Measurements from ENCODE around the gene ZFYVE26. TPM values are rescaled to one million over a fixed set of nuclear protein-coding genes. Genes with fewer than 3 reads are reported as not detected.

ZFYVE26 gene
- polyA plus RNA-seq: 10 to 100 TPM in 1 of 4 donors, 1 to 10 TPM in 3; 3.2 to 24.1 (median 4.7) TPM
- long read RNA-seq, donor 1: 0 reads
- long read RNA-seq, donor 2: 0 reads
- long read RNA-seq, donor 3, partial matches to known transcripts: 5 of 6 reads
- long read RNA-seq, donor 3, other reads (novel, unspliced or antisense): 0 of 6 reads
- long read RNA-seq, donor 4: 0 reads
- long read RNA-seq, donor 5: 0 reads
- long read RNA-seq, donor 6: 0 reads
- long read RNA-seq, donor 7: 0 reads
- long read RNA-seq, donor 8: 0 reads
- long read RNA-seq, donor 9: 0 reads
- long read RNA-seq, donor 10: 0 reads

DNA sequence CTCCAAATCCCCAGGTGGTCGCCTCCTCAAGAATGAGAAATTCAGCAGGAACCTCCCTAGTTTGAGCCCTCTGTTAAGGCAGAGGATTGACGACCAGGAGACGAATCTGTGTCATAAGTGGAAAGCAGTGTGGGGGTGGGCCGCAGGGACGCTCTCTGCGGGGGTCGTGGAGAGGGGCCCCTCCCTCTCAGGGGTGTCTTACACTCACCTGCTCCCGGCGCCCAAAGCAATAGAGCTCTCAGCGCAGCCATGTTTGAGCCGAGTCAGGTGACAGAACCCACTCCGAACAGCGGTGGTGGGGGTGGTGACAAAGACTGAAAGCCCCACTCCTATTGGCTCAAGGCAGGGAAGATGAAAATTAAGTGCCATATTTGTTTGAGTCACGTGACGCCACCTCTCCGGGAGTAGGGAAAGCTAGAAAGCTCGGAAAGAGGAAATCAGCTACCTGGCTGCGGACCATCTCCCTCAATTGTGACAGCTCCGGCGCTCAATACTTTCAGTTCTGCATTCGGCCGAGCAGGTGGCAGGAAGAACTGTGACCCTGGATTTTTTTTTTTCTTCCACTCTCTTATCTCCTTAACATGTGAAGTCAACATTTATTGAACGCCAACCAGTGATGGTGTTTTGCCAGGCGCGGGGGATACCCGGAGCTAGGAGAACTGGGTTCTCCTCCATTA lies at the start of gene ZFYVE26:
ZFYVE26 (minus strand) TSS at position 265 of the 677 bp plus-strand sequence. CDS start 627 bp downstream, outside the sequence.
- H3K4me1 ChIP-seq (ENCODE audit: control insufficient read depth in 3 of 3, insufficient read depth in 2 of 3, low read depth in 1 of 3, low read length in 2 of 3): peaks cover 0 to 28% (median 4%) of the 10 kb centered on the region in 3 donors
- peak within 1 kb of the TSS; percentile 79 to 90 (median 83) for H3K27ac ChIP-seq (ENCODE audit: low read depth in 1 of 3, low read length in 2 of 3)
- DNase-seq: peak; percentile 97 to 99
- H3K9me3 ChIP-seq (ENCODE audit: control insufficient read depth in 2 of 2, insufficient read depth in 1 of 2, low read depth in 1 of 2, low read length in 1 of 2): no peaks in the 10 kb centered on the region
- FAIRE-seq: no peak
- H3K4me3 ChIP-seq (ENCODE audit: low read depth in 1 of 3, low read length in 3 of 3): peak within 1 kb of the TSS; percentile 48 to 82 (median 56)
- WGBS, 3 donors: 0 to 1% (median 0%) methylated on average over 25 to 26 of the region's 26 CpGs
- no peaks in the 10 kb centered on the region for H3K27me3 ChIP-seq (ENCODE audit: control insufficient read depth in 3 of 3, insufficient read depth in 3 of 3, low read length in 3 of 3)
- peaks cover 0 to 2% (median 0%) of the 10 kb centered on the region in 3 donors for H3K36me3 ChIP-seq (ENCODE audit: control insufficient read depth in 3 of 3, insufficient read depth in 2 of 3, low read depth in 1 of 3, low read length in 3 of 3)

DNA sequence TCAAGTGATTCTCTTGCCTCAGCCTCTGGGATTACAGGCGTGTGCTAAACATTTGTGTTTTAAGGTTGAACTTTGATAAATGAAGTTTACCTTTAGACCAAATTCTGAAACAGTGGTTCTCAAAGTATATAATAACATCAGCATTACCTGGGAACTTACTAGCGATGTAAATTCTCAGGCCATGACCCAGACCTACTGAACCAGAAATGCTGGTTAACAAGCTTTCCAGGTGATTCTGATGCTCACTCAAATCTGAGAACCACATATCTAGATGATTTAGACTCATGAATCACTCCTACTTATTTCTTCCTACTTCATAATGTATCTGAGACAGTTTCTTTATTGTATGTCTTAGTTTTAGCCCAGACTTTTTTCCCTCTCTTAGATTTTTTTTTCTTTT lies 46.8 kb upstream of the ZFYVE26 start:
- WGBS, 3 donors: 91 to 93% (median 93%) methylated on average over 2 of the region's 2 CpGs
- no peak for DNase-seq
- no peaks in the 10 kb centered on the region for H3K4me1 ChIP-seq (ENCODE audit: control insufficient read depth in 3 of 3, insufficient read depth in 2 of 3, low read depth in 1 of 3, low read length in 2 of 3)
- H3K4me3 ChIP-seq (ENCODE audit: low read depth in 1 of 3, low read length in 3 of 3): no peak overlapping the region
- H3K36me3 ChIP-seq (ENCODE audit: control insufficient read depth in 3 of 3, insufficient read depth in 2 of 3, low read depth in 1 of 3, low read length in 3 of 3): no peaks in the 10 kb centered on the region
- no peak overlapping the region for H3K27ac ChIP-seq (ENCODE audit: low read depth in 1 of 3, low read length in 2 of 3)
- FAIRE-seq: no peak
- no peaks in the 10 kb centered on the region for H3K27me3 ChIP-seq (ENCODE audit: control insufficient read depth in 3 of 3, insufficient read depth in 3 of 3, low read length in 3 of 3)
- H3K9me3 ChIP-seq (ENCODE audit: control insufficient read depth in 2 of 2, insufficient read depth in 1 of 2, low read depth in 1 of 2, low read length in 1 of 2): no peaks in the 10 kb centered on the region

DNA sequence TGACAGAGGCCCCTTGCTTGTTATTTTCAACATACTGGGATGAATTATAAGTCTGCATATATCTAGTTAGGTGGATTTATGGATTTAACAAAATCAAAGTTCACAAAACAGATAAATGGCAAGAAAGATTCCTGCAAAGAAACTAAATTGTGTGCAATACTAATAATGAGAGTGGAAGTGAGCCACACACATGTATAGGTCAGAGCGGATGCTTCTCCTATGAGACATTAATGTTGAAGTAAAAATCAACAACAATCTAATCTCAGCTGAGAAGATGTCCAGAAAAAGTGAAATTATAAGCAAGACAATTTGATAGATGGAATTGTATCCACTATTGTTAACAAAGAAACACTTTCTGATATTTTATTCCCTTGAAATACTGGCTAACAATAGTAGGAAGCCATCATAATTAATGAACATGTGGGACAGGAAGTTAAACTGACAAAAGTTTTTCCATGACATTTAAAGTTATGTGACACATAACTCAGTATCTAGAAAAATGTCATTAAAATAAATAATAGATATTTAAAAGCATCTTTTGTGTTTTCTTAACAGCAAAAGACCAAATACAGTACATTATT lies 42.9 kb upstream of the ZFYVE26 start:
- H3K27ac ChIP-seq (ENCODE audit: low read depth in 1 of 3, low read length in 2 of 3): no peak overlapping the region
- WGBS, 3 donors: 86 to 94% (median 88%) methylated on average over 1 of the region's 1 CpG
- H3K27me3 ChIP-seq (ENCODE audit: control insufficient read depth in 3 of 3, insufficient read depth in 3 of 3, low read length in 3 of 3): no peaks in the 10 kb centered on the region
- no peak for DNase-seq
- no peaks in the 10 kb centered on the region for H3K9me3 ChIP-seq (ENCODE audit: control insufficient read depth in 2 of 2, insufficient read depth in 1 of 2, low read depth in 1 of 2, low read length in 1 of 2)
- peaks cover 0 to 6% (median 0%) of the 10 kb centered on the region in 3 donors for H3K36me3 ChIP-seq (ENCODE audit: control insufficient read depth in 3 of 3, insufficient read depth in 2 of 3, low read depth in 1 of 3, low read length in 3 of 3)
- H3K4me3 ChIP-seq (ENCODE audit: low read depth in 1 of 3, low read length in 3 of 3): no peak overlapping the region
- no peak for FAIRE-seq
- no peaks in the 10 kb centered on the region for H3K4me1 ChIP-seq (ENCODE audit: control insufficient read depth in 3 of 3, insufficient read depth in 2 of 3, low read depth in 1 of 3, low read length in 2 of 3)

DNA sequence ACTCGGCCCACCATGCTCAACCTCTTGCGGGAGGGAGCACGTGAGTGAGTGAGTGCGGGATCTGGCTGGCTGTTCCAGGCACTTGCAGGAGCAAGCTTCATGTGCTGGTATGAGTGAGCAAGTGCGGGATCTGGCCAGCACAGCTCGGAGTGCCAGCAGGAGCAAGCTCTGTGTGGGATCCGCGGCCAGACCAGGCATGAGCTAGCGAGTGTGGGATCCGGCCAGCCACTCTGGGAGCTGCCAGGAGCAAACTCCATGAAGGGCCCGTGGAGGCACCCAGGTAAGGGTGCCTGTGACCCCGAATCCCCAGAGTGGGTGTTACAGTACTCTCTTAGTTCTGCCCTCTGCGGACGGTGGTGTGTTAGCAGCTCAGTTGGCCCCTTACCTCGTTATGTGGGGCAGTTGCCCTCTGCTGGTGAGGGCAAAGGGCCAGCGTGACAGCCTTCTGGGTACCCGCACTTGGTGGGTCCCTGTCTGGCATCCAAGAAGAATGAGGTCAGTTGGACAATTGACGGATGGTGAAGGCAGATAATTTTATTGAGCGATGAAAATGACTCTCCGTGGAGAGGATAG lies 41.5 kb upstream of the ZFYVE26 start:
- no peaks in the 10 kb centered on the region for H3K9me3 ChIP-seq (ENCODE audit: control insufficient read depth in 2 of 2, insufficient read depth in 1 of 2, low read depth in 1 of 2, low read length in 1 of 2)
- H3K27ac ChIP-seq (ENCODE audit: low read depth in 1 of 3, low read length in 2 of 3): no peak overlapping the region
- DNase-seq: no peak
- no peaks in the 10 kb centered on the region for H3K27me3 ChIP-seq (ENCODE audit: control insufficient read depth in 3 of 3, insufficient read depth in 3 of 3, low read length in 3 of 3)
- WGBS, 3 donors: 92 to 97% (median 95%) methylated on average over 20 of the region's 20 CpGs
- FAIRE-seq: no peak
- no peak overlapping the region for H3K4me3 ChIP-seq (ENCODE audit: low read depth in 1 of 3, low read length in 3 of 3)
- H3K36me3 ChIP-seq (ENCODE audit: control insufficient read depth in 3 of 3, insufficient read depth in 2 of 3, low read depth in 1 of 3, low read length in 3 of 3): peaks cover 0 to 6% (median 0%) of the 10 kb centered on the region in 3 donors
- H3K4me1 ChIP-seq (ENCODE audit: control insufficient read depth in 3 of 3, insufficient read depth in 2 of 3, low read depth in 1 of 3, low read length in 2 of 3): peaks cover 0 to 2% (median 0%) of the 10 kb centered on the region in 3 donors

DNA sequence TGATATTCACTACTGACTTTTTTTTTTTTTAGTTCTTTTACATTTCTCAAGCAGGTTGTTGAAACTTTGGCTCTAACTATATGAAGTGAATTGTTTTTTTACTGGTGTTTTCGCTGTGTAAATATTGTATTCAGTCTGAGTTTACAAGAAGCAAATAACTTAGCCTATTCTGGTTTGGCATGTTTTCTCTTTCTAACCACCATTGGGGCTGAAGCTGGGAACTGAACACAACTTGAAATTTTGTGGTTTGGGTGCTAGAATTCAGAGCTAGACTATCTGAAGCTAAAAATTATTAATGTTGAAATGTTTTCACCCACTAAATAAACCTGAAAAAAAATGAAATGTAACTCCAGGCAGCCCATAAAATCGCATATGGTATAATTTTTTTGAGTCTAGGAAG lies 40.4 kb upstream of the ZFYVE26 start:
- no peaks in the 10 kb centered on the region for H3K27me3 ChIP-seq (ENCODE audit: control insufficient read depth in 3 of 3, insufficient read depth in 3 of 3, low read length in 3 of 3)
- no peaks in the 10 kb centered on the region for H3K9me3 ChIP-seq (ENCODE audit: control insufficient read depth in 2 of 2, insufficient read depth in 1 of 2, low read depth in 1 of 2, low read length in 1 of 2)
- FAIRE-seq (no peak), DNase-seq (no peak)
- H3K4me1 ChIP-seq (ENCODE audit: control insufficient read depth in 3 of 3, insufficient read depth in 2 of 3, low read depth in 1 of 3, low read length in 2 of 3): peaks cover 0 to 2% (median 2%) of the 10 kb centered on the region in 3 donors
- 66 to 84% (median 67%) methylated on average over 2 of the region's 2 CpGs for WGBS, 3 donors
- H3K36me3 ChIP-seq (ENCODE audit: control insufficient read depth in 3 of 3, insufficient read depth in 2 of 3, low read depth in 1 of 3, low read length in 3 of 3): peaks cover 0 to 6% (median 0%) of the 10 kb centered on the region in 3 donors
- no peak overlapping the region for H3K27ac ChIP-seq (ENCODE audit: low read depth in 1 of 3, low read length in 2 of 3)
- no peak overlapping the region for H3K4me3 ChIP-seq (ENCODE audit: low read depth in 1 of 3, low read length in 3 of 3)

DNA sequence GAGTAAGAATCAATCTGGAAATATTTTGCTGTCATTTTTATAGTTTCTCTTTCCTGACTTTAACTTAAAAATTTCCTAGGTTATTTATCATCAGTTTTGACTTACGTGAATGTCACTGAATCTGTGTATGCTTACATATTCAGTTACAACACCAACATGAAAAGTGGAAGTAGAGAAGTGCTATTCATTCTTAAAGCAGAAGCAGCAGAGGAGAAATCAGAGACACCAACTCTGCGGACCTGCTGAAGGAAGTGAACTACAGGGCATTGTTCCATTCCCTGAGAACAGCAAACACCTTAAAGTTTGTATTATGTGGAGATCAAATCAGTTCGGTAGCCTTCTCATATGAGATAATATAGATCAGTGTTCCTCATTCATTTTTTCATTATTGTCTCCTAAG lies 37.3 kb upstream of the ZFYVE26 start:
- Histone ChIP-seq H3K4me3 (ENCODE audit: low read depth in 1 of 3, low read length in 3 of 3) (no peak overlapping the region), H3K36me3 (ENCODE audit: control insufficient read depth in 3 of 3, insufficient read depth in 2 of 3, low read depth in 1 of 3, low read length in 3 of 3) (peaks cover 0 to 9% (median 0%) of the 10 kb centered on the region in 3 donors), H3K4me1 (ENCODE audit: control insufficient read depth in 3 of 3, insufficient read depth in 2 of 3, low read depth in 1 of 3, low read length in 2 of 3) (peaks cover 0 to 2% (median 2%) of the 10 kb centered on the region in 3 donors), H3K9me3 (ENCODE audit: control insufficient read depth in 2 of 2, insufficient read depth in 1 of 2, low read depth in 1 of 2, low read length in 1 of 2) (peaks cover 0 to 12% of the 10 kb centered on the region in 2 donors), H3K27me3 (ENCODE audit: control insufficient read depth in 3 of 3, insufficient read depth in 3 of 3, low read length in 3 of 3) (no peaks in the 10 kb centered on the region), H3K27ac (ENCODE audit: low read depth in 1 of 3, low read length in 2 of 3) (no peak overlapping the region)
- 68 to 76% (median 69%) methylated on average over 3 of the region's 3 CpGs for WGBS, 3 donors
- FAIRE-seq: no peak
- DNase-seq: no peak

DNA sequence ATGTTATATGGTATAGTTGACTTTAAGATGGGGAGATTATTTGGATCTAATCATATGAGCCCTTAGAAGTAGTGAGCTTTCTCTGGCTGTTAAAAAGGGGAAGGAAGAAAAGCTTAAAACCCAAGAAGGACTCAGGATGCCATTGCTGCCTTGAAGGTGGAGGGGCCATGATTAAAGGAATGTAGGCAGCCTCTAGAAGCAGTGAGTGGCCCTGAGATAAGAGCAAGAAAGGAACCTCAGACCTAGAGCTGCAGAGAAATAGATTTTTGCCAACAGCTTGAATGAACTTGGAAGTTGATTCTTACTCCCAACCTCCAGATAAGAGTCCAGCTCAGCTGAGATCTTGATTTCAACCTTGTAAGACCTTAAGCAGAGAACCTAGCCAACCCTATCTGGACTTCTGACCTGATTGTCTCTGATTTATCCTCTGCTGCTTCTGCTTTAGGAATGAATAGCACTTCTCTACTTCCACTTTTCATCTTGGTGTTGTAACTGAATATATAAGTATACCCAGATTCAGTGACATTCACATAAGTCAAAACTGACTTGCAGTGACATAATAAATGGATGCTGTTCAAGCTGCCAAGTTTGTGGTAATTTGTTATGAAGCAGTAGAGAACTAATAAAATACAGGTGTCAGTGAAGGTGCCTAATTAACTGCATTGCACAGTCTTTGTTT lies 36.7 kb upstream of the ZFYVE26 start:
- Histone ChIP-seq H3K4me1 (ENCODE audit: control insufficient read depth in 3 of 3, insufficient read depth in 2 of 3, low read depth in 1 of 3, low read length in 2 of 3) (peaks cover 0 to 2% (median 2%) of the 10 kb centered on the region in 3 donors), H3K9me3 (ENCODE audit: control insufficient read depth in 2 of 2, insufficient read depth in 1 of 2, low read depth in 1 of 2, low read length in 1 of 2) (peaks cover 0 to 15% of the 10 kb centered on the region in 2 donors), H3K27me3 (ENCODE audit: control insufficient read depth in 3 of 3, insufficient read depth in 3 of 3, low read length in 3 of 3) (no peaks in the 10 kb centered on the region), H3K36me3 (ENCODE audit: control insufficient read depth in 3 of 3, insufficient read depth in 2 of 3, low read depth in 1 of 3, low read length in 3 of 3) (peaks cover 0 to 8% (median 0%) of the 10 kb centered on the region in 3 donors), H3K4me3 (ENCODE audit: low read depth in 1 of 3, low read length in 3 of 3) (no peak overlapping the region), H3K27ac (ENCODE audit: low read depth in 1 of 3, low read length in 2 of 3) (no peak overlapping the region)
- DNase-seq (no peak), FAIRE-seq (no peak)
